HepG2 (cell line): ENCODE results near the gene CPLX1.

Experiments used
- GATA4 ChIP-seq: sonication (generic); IDR thresholded peaks from 2 replicates; pipeline ENCODE4 v1.6.1; 2016; ENCODE audit warnings: antibody characterized with exemption, low read depth, borderline replicate concordance
- GFI1 ChIP-seq: sonication (generic); formaldehyde crosslinking; IDR thresholded peaks from 2 replicates; pipeline ENCODE4 v1.5.0; 2020; ENCODE audit warnings: missing genetic modification reagents, mild to moderate bottlenecking, borderline replicate concordance
- JUNB ChIP-seq: sonication (generic); formaldehyde crosslinking; IDR thresholded peaks from 2 replicates; pipeline ENCODE4 v1.8.0; 2022; ENCODE audit warnings: missing genetic modification reagents, mild to moderate bottlenecking, borderline replicate concordance
- KDM3A ChIP-seq: IDR thresholded peaks from 2 replicates; pipeline ENCODE4 v1.6.1; 2018; ENCODE audit warnings: low read depth, missing compliant biosample characterization
- NFRKB ChIP-seq: fragments of 450-650 bp; IDR thresholded peaks from 2 replicates; pipeline ENCODE4 v1.6.1; 2017
- ZNF121 ChIP-seq: sonication (generic); formaldehyde crosslinking; IDR thresholded peaks from 2 replicates; pipeline ENCODE4 v1.5.0; 2020; ENCODE audit warnings: mild to moderate bottlenecking, missing genetic modification reagents
- ZNF225 ChIP-seq: sonication (generic); formaldehyde crosslinking; IDR thresholded peaks from 2 replicates; pipeline ENCODE4 v1.4.0; 2020; ENCODE audit warnings: mild to moderate bottlenecking, missing genetic modification reagents
- TF ChIP-seq, protein P1 (sequence below): sonication (generic); formaldehyde crosslinking; IDR thresholded peaks from one replicate; pipeline ENCODE4 v1.5.1; 2020; ENCODE audit warnings: mild to moderate bottlenecking, missing genetic modification reagents; ENCODE audit errors: not compliant biosample characterization
- TF ChIP-seq, protein P2 (sequence below): sonication (generic); formaldehyde crosslinking; IDR thresholded peaks from 2 replicates; pipeline ENCODE4 v1.4.0; 2020; ENCODE audit warnings: mild to moderate bottlenecking, missing genetic modification reagents, borderline replicate concordance
- TF ChIP-seq, protein P3 (sequence below): sonication (generic); formaldehyde crosslinking; IDR thresholded peaks from 2 replicates; pipeline ENCODE4 v1.8.1; 2023; ENCODE audit warnings: missing genetic modification reagents, inconsistent platforms, borderline replicate concordance
- TF ChIP-seq, protein P4 (sequence below): sonication (generic); formaldehyde crosslinking; IDR thresholded peaks from 2 replicates; pipeline ENCODE4 v1.8.1; 2023; ENCODE audit warnings: mild to moderate bottlenecking, missing genetic modification reagents
- TF ChIP-seq, protein P5 (sequence below): sonication (generic); formaldehyde crosslinking; IDR thresholded peaks from 2 replicates; pipeline ENCODE4 v1.4.0; 2020; ENCODE audit warnings: mild to moderate bottlenecking, missing genetic modification reagents
- TF ChIP-seq, protein P6 (sequence below): sonication (generic); formaldehyde crosslinking; IDR thresholded peaks from 2 replicates; pipeline ENCODE4 v1.5.0; 2020; ENCODE audit warnings: mild to moderate bottlenecking, missing genetic modification reagents, moderate library complexity

DNA sequence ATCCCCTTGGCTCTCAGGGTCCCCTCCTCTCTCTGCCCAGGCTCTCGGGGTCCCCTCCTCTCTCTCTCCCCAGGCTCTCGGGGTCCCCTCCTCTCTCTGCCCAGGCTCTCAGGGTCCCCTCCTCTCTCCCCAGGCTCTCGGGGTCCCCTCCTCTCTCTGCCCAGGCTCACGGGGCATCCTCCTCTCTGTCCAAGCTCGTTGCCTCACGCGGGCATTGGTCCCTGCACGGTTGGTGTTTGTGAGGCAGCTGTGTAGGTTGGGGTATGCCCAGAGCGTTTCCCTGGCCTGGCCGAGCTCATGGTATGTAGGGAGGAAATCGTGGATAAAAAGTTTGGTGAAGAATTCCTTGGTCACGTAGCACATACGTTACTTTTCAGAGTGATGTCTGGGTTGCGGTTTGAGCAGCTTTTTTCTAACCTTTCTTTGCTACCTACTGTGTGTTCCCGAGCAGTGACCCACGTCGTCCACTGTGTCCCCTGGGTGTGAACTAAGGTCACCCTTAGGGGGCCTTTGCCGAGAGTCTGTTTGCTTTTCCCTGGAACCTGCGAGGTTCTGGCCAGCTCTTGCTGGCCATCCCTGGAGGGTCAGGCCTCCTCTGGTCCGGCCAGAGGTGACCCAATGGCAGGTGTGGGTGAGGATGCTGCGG is 83.7 kb downstream of the CPLX1 start:
- TF ChIP-seq ZNF225 (no peak), JUNB (CRISPR knock-in tag) (no peak), ZNF121 (CRISPR knock-in tag) (no peak), KDM3A (CRISPR knock-in tag) (no peak), GATA4 (no peak), GFI1 (CRISPR knock-in tag) (no peak), NFRKB (no peak)
- TF ChIP-seq, protein P1, sequence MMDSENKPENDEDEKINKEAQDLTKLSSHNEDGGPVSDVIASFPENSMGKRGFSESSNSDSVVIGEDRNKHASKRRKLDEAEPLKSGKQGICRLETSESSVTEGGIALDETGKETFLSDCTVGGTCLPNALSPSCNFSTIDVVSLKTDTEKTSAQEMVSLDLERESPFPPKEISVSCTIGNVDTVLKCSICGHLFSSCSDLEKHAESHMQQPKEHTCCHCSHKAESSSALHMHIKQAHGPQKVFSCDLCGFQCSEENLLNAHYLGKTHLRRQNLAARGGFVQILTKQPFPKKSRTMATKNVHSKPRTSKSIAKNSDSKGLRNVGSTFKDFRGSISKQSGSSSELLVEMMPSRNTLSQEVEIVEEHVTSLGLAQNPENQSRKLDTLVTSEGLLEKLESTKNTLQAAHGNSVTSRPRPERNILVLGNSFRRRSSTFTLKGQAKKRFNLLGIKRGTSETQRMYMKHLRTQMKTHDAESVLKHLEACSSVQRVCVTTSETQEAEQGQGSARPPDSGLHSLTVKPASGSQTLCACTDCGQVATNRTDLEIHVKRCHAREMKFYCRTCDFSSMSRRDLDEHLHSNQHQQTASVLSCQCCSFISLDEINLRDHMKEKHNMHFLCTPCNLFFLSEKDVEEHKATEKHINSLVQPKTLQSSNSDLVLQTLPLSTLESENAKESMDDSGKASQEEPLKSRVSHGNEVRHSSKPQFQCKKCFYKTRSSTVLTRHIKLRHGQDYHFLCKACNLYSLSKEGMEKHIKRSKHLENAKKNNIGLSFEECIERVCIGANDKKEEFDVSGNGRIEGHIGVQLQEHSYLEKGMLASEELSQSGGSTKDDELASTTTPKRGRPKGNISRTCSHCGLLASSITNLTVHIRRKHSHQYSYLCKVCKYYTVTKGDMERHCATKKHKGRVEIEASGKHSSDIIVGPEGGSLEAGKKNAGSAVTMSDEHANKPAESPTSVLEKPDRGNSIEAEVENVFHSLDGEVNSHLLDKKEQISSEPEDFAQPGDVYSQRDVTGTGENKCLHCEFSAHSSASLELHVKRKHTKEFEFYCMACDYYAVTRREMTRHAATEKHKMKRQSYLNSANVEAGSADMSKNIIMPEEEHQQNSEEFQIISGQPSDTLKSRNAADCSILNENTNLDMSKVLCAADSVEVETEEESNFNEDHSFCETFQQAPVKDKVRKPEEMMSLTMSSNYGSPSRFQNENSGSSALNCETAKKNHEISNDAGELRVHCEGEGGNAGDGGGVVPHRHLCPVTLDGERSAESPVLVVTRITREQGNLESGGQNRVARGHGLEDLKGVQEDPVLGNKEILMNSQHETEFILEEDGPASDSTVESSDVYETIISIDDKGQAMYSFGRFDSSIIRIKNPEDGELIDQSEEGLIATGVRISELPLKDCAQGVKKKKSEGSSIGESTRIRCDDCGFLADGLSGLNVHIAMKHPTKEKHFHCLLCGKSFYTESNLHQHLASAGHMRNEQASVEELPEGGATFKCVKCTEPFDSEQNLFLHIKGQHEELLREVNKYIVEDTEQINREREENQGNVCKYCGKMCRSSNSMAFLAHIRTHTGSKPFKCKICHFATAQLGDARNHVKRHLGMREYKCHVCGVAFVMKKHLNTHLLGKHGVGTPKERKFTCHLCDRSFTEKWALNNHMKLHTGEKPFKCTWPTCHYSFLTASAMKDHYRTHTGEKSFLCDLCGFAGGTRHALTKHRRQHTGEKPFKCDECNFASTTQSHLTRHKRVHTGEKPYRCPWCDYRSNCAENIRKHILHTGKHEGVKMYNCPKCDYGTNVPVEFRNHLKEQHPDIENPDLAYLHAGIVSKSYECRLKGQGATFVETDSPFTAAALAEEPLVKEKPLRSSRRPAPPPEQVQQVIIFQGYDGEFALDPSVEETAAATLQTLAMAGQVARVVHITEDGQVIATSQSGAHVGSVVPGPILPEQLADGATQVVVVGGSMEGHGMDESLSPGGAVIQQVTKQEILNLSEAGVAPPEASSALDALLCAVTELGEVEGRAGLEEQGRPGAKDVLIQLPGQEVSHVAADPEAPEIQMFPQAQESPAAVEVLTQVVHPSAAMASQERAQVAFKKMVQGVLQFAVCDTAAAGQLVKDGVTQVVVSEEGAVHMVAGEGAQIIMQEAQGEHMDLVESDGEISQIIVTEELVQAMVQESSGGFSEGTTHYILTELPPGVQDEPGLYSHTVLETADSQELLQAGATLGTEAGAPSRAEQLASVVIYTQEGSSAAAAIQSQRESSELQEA (CRISPR knock-in tag) = no peak
- TF ChIP-seq, protein P2, sequence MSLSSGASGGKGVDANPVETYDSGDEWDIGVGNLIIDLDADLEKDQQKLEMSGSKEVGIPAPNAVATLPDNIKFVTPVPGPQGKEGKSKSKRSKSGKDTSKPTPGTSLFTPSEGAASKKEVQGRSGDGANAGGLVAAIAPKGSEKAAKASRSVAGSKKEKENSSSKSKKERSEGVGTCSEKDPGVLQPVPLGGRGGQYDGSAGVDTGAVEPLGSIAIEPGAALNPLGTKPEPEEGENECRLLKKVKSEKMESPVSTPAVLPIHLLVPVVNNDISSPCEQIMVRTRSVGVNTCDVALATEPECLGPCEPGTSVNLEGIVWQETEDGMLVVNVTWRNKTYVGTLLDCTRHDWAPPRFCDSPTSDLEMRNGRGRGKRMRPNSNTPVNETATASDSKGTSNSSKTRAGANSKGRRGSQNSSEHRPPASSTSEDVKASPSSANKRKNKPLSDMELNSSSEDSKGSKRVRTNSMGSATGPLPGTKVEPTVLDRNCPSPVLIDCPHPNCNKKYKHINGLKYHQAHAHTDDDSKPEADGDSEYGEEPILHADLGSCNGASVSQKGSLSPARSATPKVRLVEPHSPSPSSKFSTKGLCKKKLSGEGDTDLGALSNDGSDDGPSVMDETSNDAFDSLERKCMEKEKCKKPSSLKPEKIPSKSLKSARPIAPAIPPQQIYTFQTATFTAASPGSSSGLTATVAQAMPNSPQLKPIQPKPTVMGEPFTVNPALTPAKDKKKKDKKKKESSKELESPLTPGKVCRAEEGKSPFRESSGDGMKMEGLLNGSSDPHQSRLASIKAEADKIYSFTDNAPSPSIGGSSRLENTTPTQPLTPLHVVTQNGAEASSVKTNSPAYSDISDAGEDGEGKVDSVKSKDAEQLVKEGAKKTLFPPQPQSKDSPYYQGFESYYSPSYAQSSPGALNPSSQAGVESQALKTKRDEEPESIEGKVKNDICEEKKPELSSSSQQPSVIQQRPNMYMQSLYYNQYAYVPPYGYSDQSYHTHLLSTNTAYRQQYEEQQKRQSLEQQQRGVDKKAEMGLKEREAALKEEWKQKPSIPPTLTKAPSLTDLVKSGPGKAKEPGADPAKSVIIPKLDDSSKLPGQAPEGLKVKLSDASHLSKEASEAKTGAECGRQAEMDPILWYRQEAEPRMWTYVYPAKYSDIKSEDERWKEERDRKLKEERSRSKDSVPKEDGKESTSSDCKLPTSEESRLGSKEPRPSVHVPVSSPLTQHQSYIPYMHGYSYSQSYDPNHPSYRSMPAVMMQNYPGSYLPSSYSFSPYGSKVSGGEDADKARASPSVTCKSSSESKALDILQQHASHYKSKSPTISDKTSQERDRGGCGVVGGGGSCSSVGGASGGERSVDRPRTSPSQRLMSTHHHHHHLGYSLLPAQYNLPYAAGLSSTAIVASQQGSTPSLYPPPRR (CRISPR knock-in tag) = no peak
- TF ChIP-seq, protein P3, sequence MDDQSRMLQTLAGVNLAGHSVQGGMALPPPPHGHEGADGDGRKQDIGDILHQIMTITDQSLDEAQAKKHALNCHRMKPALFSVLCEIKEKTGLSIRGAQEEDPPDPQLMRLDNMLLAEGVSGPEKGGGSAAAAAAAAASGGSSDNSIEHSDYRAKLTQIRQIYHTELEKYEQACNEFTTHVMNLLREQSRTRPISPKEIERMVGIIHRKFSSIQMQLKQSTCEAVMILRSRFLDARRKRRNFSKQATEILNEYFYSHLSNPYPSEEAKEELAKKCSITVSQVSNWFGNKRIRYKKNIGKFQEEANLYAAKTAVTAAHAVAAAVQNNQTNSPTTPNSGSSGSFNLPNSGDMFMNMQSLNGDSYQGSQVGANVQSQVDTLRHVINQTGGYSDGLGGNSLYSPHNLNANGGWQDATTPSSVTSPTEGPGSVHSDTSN = no peak
- TF ChIP-seq, protein P4, sequence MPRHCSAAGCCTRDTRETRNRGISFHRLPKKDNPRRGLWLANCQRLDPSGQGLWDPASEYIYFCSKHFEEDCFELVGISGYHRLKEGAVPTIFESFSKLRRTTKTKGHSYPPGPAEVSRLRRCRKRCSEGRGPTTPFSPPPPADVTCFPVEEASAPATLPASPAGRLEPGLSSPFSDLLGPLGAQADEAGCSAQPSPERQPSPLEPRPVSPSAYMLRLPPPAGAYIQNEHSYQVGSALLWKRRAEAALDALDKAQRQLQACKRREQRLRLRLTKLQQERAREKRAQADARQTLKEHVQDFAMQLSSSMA (CRISPR knock-in tag) = no peak
- TF ChIP-seq, protein P5, sequence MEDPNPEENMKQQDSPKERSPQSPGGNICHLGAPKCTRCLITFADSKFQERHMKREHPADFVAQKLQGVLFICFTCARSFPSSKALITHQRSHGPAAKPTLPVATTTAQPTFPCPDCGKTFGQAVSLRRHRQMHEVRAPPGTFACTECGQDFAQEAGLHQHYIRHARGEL (CRISPR knock-in tag) = no peak
- TF ChIP-seq, protein P6, sequence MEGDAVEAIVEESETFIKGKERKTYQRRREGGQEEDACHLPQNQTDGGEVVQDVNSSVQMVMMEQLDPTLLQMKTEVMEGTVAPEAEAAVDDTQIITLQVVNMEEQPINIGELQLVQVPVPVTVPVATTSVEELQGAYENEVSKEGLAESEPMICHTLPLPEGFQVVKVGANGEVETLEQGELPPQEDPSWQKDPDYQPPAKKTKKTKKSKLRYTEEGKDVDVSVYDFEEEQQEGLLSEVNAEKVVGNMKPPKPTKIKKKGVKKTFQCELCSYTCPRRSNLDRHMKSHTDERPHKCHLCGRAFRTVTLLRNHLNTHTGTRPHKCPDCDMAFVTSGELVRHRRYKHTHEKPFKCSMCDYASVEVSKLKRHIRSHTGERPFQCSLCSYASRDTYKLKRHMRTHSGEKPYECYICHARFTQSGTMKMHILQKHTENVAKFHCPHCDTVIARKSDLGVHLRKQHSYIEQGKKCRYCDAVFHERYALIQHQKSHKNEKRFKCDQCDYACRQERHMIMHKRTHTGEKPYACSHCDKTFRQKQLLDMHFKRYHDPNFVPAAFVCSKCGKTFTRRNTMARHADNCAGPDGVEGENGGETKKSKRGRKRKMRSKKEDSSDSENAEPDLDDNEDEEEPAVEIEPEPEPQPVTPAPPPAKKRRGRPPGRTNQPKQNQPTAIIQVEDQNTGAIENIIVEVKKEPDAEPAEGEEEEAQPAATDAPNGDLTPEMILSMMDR (CRISPR knock-in tag) = no peak
